ENCODE data around the gene ARFGAP3.

DNA sequence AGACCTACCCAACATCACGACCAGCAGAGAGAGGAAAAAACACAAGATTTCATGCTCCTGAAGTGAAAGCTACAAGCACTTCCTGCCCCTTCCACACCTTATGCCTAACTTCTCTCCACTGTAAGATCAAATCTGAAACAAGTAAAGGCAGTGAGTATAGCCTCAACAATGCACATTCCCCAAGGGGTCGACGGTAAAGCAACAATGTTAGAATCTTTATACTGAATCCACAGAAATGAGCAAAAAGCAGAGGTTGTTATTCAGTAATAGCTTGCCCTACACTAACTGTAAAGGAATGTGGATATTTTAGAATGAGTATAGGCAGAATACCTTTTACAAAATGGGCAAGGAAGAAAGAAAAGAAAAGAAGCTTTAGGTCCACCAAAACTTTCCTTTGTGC lies 15.6 kb downstream of the ARFGAP3 start:
- TF ChIP-seq, protein P1, sequence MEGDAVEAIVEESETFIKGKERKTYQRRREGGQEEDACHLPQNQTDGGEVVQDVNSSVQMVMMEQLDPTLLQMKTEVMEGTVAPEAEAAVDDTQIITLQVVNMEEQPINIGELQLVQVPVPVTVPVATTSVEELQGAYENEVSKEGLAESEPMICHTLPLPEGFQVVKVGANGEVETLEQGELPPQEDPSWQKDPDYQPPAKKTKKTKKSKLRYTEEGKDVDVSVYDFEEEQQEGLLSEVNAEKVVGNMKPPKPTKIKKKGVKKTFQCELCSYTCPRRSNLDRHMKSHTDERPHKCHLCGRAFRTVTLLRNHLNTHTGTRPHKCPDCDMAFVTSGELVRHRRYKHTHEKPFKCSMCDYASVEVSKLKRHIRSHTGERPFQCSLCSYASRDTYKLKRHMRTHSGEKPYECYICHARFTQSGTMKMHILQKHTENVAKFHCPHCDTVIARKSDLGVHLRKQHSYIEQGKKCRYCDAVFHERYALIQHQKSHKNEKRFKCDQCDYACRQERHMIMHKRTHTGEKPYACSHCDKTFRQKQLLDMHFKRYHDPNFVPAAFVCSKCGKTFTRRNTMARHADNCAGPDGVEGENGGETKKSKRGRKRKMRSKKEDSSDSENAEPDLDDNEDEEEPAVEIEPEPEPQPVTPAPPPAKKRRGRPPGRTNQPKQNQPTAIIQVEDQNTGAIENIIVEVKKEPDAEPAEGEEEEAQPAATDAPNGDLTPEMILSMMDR (IDR thresholded peaks at IDR 0.05 in 4 of 5, conservative IDR thresholded peaks at IDR 0.05 in 1 of 5) = no peak
- TF ChIP-seq POLR2A (IDR thresholded peaks at IDR 0.05) = no peak
